ACC112 (cell line): ENCODE measurements around the gene RPL10A.

Source experiments
- H2AFZ ChIP-seq: fragments of 200-600 bp; sonication (generic); one replicate; pipeline ENCODE4 v1.6.0; 2017; ENCODE audit warnings: antibody characterized with exemption, low read length; ENCODE audit not compliant: unreplicated experiment
- H3K27ac ChIP-seq: fragments of 200-600 bp; sonication (generic); 2 replicates; pipeline ENCODE4 v1.5.1; 2014; ENCODE audit warnings: low read depth, mild to moderate bottlenecking, antibody characterized with exemption, low read length, moderate library complexity
- H3K27me3 ChIP-seq: fragments of 200-600 bp; sonication (generic); 2 replicates; pipeline ENCODE4 v1.6.1; 2014; ENCODE audit warnings: mild to moderate bottlenecking, antibody characterized with exemption, low read length, moderate library complexity, mixed read lengths; ENCODE audit not compliant: insufficient read depth
- H3K36me3 ChIP-seq: fragments of 200-600 bp; sonication (generic); 2 replicates; pipeline ENCODE4 v1.6.1; 2016; ENCODE audit warnings: mild to moderate bottlenecking, antibody characterized with exemption, low read length, moderate library complexity, mixed read lengths; ENCODE audit not compliant: insufficient read depth
- H3K4me1 ChIP-seq: fragments of 200-600 bp; sonication (generic); one replicate; pipeline ENCODE4 v1.6.1; 2016; ENCODE audit warnings: low read length, mixed read lengths; ENCODE audit not compliant: insufficient read depth, unreplicated experiment, control insufficient read depth
- H3K4me3 ChIP-seq: fragments of 200-600 bp; sonication (generic); 2 replicates; pipeline ENCODE4 v1.5.1; 2014; ENCODE audit warnings: mild to moderate bottlenecking, low read depth, low read length
- H3K79me2 ChIP-seq: fragments of 200-600 bp; sonication (generic); one replicate; pipeline ENCODE4 v1.6.0; 2016; ENCODE audit warnings: low read length; ENCODE audit not compliant: control insufficient read depth, unreplicated experiment, insufficient read depth

RPL10A gene

GRCh38 chr6:35448191-35448590 lies 20.0 kb upstream of the RPL10A start:
- Histone ChIP-seq H3K27ac (no peak overlapping the region), H3K79me2 (peaks cover 3% of the 10 kb centered on the region), H3K27me3 (no peaks in the 10 kb centered on the region), H3K4me1 (peaks cover 7% of the 10 kb centered on the region), H3K36me3 (no peaks in the 10 kb centered on the region), H2AFZ (no peak overlapping the region), H3K4me3 (no peak overlapping the region)

GRCh38 chr6:35449287-35449881 lies 18.8 kb upstream of the RPL10A start:
- Histone ChIP-seq H3K79me2 (peaks cover 12% of the 10 kb centered on the region), H3K27me3 (no peaks in the 10 kb centered on the region), H3K27ac (no peak overlapping the region), H2AFZ (no peak overlapping the region), H3K36me3 (no peaks in the 10 kb centered on the region), H3K4me3 (no peak overlapping the region), H3K4me1 (peaks cover 18% of the 10 kb centered on the region)

GRCh38 chr6:35451354-35452182 lies 16.6 kb upstream of the RPL10A start:
- Histone ChIP-seq H3K27me3 (no peaks in the 10 kb centered on the region), H3K79me2 (peaks cover 17% of the 10 kb centered on the region), H2AFZ (peak overlapping the region; percentile 43), H3K36me3 (no peaks in the 10 kb centered on the region), H3K4me3 (peak overlapping the region; percentile 87), H3K27ac (no peak overlapping the region), H3K4me1 (peaks cover 23% of the 10 kb centered on the region)

- H3K27ac ChIP-seq: peak within 1 kb of the TSS; percentile 4; the same call in 1 of the 2 replicates
- peaks cover 17% of the 10 kb centered on the region for H3K79me2 ChIP-seq
- peaks cover 23% of the 10 kb centered on the region for H3K4me1 ChIP-seq
- H3K4me3 ChIP-seq: peak within 1 kb of the TSS; percentile 87
- H3K36me3 ChIP-seq: no peaks in the 10 kb centered on the region
- H3K27me3 ChIP-seq: no peaks in the 10 kb centered on the region
- peak within 1 kb of the TSS; percentile 79 for H2AFZ ChIP-seq
Measured at GRCh38 chr6:35452183-35453090, 15.8 kb upstream of the RPL10A start, which contains the start of gene FANCE. Gene FANCE, plus strand, starts transcription at chr6:35452338. Its CDS starts 208 bp downstream, at chr6:35452546.

- Histone ChIP-seq H3K4me1 (peaks cover 23% of the 10 kb centered on the region), H3K4me3 (peak overlapping the region; percentile 87), H3K27ac (peak overlapping the region; percentile 4; the same call in 1 of the 2 replicates), H2AFZ (peak overlapping the region; percentile 59), H3K27me3 (no peaks in the 10 kb centered on the region), H3K36me3 (no peaks in the 10 kb centered on the region), H3K79me2 (peaks cover 17% of the 10 kb centered on the region)
Measured at GRCh38 chr6:35453236-35453635, 15.0 kb upstream of the RPL10A start.

GRCh38 chr6:35454391-35455110 lies 13.7 kb upstream of the RPL10A start:
- Histone ChIP-seq H3K36me3 (no peaks in the 10 kb centered on the region), H2AFZ (no peak overlapping the region), H3K27ac (no peak overlapping the region), H3K4me3 (0 out of 2 replicates have a peak overlapping the region, but pooled peaks have one; percentile 87), H3K79me2 (peaks cover 17% of the 10 kb centered on the region), H3K27me3 (no peaks in the 10 kb centered on the region), H3K4me1 (peaks cover 23% of the 10 kb centered on the region)

GRCh38 chr6:35457907-35458306 lies 10.3 kb upstream of the RPL10A start:
- peaks cover 17% of the 10 kb centered on the region for H3K4me1 ChIP-seq
- no peaks in the 10 kb centered on the region for H3K36me3 ChIP-seq
- H2AFZ ChIP-seq: no peak overlapping the region
- H3K79me2 ChIP-seq: peaks cover 15% of the 10 kb centered on the region
- no peaks in the 10 kb centered on the region for H3K27me3 ChIP-seq
- H3K4me3 ChIP-seq: no peak overlapping the region
- H3K27ac ChIP-seq: no peak overlapping the region

GRCh38 chr6:35461270-35461669 lies 6.9 kb upstream of the RPL10A start:
- Histone ChIP-seq H3K4me3 (no peak overlapping the region), H2AFZ (no peak overlapping the region), H3K79me2 (no peaks in the 10 kb centered on the region), H3K4me1 (no peaks in the 10 kb centered on the region), H3K27ac (no peak overlapping the region), H3K27me3 (no peaks in the 10 kb centered on the region), H3K36me3 (no peaks in the 10 kb centered on the region)

- Histone ChIP-seq H3K4me3 (no peak overlapping the region), H3K79me2 (peaks cover 1% of the 10 kb centered on the region), H3K27ac (no peak overlapping the region), H3K27me3 (no peaks in the 10 kb centered on the region), H3K4me1 (no peaks in the 10 kb centered on the region), H2AFZ (no peak overlapping the region), H3K36me3 (no peaks in the 10 kb centered on the region)
Measured at GRCh38 chr6:35463292-35463691, 4.9 kb upstream of the RPL10A start.

GRCh38 chr6:35465646-35466045 lies 2.6 kb upstream of the RPL10A start:
- Histone ChIP-seq H3K27me3 (no peaks in the 10 kb centered on the region), H3K4me1 (peaks cover 3% of the 10 kb centered on the region), H2AFZ (no peak overlapping the region), H3K36me3 (peaks cover 20% of the 10 kb centered on the region), H3K27ac (no peak overlapping the region), H3K4me3 (no peak overlapping the region), H3K79me2 (peaks cover 25% of the 10 kb centered on the region)
